ENCODE results near the gene PRPSAP1.
"Not testable (repeated sequence)": the region's sequence is repeated elsewhere in the genome, so short reads cannot be mapped to it uniquely, and the experiment has no call there.

PRPSAP1 gene

DNA sequence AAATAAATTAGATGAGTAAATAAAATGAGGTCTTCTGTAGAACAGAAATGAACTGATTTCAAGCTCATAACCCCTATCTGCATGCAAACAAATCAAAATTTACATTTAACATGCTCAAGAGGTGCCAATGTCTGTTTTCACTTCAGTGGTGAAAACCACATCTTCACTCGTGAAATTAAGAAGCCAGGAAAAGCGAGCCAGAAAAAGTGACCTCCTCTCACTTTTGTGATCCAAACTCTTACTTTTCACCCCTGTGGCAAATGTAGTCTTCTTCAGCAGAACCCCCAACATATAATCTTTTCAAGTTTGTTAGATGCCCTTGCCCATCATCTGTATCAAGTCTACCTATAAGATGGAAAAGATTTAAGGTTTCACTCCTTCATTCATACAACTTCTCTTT is 36.2 kb downstream of the PRPSAP1 start:
- DNase-seq = no peak

DNA sequence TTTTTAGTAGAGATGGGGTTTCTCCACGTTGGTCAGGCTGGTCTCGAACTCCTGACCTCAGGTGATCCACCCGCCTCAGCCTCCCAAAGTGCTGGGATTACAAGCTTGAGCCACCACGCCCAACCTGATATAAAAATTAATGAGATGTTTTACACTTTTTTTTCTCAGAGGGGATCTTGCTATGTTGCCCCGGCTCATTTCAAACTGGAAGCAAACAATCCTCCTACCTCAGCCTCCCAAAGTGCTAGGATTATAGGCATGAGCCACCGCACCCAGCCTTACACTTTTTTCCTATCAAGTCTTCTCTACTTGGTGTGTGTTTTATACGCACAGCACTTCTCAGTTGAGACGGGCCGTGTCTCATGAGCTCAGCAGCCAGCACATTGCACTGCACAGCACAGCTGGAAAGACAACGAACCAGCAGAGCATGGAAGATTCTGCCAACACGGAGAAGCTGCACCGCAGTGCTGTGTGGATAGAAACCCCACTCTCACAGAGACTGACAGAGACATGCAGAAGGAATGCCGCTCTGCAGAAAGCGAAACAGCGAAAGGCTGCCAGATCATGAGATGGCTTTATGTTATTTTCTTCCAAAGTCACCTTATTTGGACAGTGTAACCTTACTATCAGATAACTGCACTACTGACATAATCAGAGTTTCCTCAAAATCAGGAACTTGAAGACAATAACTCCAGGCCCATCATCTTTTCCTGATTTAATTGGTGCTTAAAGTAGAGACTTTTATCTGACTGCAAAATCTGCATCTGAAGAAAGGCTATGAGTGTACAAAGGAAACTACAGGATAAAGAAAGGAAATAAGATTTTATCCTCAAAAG is 39.1 kb downstream of the PRPSAP1 start:
- no peak for DNase-seq

DNA sequence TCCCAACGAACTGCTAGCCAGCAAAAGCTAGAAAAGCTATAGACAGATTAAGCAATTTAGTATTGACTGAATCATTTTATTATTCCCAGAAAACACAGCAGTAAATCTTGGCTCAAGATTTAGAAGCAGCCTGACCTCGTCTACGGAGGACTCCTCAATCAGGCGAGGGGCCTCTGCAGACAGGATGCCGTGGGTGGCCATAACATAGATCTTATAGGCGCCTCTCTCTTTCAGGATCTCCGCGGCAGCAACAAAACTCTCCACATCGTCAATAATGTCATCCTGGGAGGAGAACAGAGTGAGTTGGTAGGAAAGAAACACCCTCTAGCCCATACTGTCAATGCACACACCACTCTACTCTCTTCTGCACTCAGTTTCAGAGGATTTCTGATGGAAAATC is 41.0 kb downstream of the PRPSAP1 start:
- DNase-seq = no peak

DNA sequence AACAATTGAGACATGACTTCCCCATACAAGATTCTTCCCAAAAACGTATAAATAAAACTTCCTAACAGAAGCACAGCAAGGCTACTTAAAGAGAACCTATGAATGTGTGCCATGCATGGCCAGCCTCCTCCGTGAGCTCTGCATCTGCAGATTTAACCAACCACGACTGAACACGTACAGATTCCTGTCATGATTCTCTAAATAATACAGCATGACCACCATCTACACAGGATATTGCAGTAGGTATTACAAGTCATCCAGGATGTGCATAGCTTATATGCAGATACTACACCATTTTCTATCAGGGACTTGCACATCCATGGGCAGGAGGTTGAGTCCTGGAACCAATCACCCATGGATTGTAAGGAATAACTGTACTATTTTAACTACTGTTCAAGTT is 44.3 kb downstream of the PRPSAP1 start:
- DNase-seq = no peak

DNA sequence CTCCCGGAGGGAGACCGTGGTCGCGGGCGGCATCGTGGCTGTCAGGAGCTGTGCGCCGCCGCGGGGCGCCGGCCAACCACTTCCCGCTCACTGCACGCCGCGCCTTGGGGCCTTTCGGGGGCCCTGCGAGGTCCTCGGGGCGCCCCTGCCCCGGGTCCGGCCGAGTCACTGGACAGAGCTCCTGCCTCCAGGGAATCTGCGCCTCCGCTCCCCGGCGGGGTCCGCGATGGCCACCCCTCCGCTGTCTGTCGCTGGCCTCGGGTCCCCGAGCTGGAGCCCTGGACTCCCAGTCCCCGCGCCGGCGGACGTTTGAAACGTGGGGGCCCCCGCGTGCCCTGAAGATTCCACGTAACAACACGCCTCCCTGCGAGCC is 45.8 kb downstream of the PRPSAP1 start, which contains the start of gene QRICH2:
Gene QRICH2, minus strand, starts transcription at position 311 of the 373 bp plus-strand sequence. Its CDS starts 278 bp downstream, at position 33.
- DNase-seq = no peak

DNA sequence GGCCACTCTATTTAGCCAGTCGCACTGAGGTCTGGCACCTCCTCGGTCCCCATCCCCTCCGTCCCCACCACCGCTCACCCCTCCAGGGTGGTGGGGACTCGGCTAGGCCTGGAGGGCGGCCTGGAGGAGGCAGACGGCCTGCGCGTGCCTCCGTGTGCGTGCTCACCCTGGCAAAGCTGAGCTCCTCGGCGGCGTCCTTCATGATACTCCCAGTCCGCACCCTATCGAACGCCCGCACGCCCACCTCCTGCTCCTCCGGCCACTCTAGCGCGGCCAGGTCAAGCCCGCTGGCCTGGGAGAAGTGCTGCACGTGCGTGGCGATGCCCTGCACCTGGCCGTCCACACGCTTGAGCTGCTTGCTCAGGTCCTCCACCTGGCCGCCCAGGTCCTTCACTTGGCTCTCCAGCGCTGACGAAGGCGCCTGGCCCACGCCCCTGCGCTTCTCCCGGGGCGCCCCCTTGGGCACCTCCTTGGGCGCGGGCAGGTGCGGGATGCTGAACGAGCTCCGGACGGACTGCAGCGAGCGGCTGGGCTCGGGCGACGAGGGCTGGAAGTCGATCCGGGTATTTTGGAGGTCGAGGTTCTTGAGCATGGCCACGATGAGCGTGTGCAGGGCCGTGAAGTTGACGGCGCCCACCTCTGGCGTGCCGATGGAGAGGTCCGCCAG is 46.3 kb downstream of the PRPSAP1 start:
- DNase-seq = no peak

DNA sequence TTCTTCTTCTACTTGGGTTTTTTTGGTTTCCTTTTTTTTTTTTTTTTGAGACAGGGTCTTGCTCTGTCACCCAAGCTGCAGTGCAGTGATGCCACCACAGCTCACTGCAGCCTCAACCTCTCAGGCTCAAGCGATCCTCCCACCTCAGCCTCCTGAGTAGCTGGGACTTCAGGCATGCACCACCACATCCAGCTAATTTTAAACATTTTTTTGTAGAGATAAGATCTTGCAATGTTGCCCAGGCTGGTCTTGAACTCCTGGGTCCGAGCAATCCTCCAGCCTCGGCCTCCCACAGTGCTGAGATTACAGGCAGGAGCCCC is 48.6 kb downstream of the PRPSAP1 start:
- not testable (repeated sequence) for DNase-seq

DNA sequence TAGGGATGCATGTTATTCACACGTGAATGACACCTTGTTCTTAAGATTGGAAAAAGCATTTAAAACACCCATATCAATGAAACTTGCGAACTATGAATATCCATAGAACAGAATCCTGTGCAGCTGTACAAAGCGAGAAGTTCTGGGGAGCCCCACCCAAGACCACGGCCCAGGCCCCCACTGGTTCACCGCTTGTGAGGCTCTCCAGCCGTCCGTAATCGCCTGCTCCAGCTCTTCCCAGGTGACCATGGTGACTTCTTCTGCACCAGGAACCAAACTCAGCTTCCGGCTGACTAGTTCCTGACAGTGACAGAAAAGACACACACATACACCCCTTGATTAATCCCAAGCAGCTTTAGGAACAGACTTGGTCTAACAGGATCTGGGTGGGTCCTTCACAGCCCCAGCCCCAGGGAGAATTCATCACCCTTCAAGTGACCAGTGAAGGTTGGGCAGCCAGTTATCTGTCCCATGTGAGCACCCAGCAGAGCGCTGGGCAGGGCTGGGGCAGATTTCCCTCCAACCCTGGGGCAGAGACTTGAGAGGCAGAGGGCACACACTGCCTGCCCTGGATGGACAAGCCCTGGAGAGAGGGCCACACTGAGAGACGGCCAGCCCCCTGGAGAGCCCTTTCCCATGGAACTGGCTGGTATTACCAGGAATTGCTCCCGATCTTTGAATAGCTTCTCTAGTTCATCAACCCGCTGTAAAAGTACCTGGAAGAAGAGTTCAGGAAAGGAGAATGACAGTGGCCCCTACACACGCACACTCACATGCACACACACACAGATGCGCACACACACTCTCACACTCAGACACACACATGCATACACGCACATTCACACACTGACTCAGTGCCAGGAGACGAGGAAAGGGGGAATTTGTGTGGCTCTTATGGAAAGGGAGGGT is 49.2 kb downstream of the PRPSAP1 start:
- DNase-seq = no peak

DNA sequence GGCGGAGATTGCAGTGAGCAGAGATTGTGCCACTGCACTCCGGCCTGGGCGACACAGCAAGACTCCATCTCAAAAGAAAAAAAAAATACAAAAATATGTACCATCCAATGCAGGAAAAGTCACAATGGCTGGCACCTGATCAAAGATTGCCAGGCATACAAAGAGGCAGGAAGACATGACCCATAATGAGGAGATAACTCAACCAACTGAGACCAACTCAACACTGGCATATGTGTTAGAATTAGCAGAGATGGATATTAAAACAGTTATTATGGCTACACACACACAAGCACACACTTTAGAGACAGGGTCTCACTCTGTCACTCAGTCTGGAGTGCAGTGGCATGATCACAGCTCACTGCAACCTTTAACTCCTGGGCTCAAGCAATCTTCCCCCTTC is 56.3 kb downstream of the PRPSAP1 start:
- no peak for DNase-seq

DNA sequence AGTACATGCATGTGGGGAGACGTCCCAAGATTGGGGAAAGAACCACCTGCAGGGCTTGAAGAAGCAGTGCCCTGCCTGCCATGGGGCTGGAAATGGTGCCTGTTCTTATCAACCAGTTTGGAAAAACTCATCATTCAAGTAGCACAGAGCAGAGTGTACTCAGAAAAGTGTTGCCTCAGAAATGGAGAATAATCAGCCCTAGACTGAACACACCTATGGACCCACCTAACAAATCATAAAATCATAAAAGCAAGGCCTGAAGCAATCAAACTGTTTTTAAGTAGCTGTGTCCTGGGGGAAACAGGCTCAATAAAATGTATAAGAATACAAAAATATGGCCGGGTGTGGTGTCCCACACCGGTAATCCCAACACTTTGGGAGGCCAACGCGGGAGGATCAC is 56.8 kb downstream of the PRPSAP1 start:
- DNase-seq = no peak

DNA sequence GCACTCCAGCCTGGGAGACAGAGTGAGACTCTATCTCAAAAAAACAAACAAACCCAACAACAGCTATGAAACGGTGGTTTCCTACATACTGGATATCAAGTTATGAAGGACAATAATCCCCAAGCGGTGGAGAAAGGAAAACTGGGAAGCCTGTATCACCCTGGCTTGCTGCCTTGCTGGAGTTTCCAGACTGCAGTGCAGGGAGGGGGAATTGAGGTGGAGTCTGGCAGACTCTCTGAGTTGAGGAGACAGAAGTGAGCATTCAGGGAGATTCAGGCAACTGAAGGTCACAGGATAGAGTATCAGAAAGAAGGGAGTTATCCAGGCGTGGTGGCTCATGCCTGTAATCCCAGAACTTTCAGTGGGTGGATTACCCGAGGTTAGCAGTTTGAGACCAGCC is 57.5 kb downstream of the PRPSAP1 start:
- DNase-seq = no peak

DNA sequence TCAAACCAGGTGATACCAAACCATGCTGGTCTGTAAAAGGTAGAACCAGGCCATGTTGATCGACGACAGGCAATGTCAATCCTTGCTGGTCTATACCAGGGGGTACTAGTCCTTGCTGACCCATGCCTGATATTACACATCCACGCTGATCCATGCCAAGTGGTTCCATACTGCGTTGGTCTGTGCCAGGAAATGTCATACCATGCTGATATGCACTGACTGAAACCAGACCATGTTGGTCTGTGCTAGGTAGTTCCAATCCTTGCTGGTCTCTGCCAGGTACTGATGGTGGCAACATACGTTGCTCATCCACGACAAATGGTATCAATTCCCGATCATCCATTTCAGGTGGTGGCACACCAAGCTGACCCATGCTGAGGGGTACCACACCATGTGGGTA is 60.6 kb downstream of the PRPSAP1 start:
- DNase-seq = no peak

DNA sequence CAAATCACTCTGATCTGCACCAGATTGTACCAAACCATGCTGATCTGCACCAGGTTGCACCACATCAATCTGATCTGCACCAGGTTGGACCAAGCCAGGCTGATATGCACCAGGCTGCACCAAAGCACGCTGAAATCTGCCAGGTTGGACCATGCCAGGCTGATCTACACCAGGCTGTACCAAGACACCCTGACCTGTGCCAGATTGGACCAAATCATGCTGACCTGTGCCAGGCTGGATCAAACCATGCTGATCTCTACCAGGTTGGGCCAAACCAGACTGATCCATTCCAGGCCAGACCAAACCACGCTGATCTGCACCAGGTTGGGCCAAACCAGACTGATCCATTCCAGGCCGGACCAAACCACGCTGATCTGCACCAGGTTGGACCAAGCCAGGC is 61.1 kb downstream of the PRPSAP1 start:
- DNase-seq = no peak

DNA sequence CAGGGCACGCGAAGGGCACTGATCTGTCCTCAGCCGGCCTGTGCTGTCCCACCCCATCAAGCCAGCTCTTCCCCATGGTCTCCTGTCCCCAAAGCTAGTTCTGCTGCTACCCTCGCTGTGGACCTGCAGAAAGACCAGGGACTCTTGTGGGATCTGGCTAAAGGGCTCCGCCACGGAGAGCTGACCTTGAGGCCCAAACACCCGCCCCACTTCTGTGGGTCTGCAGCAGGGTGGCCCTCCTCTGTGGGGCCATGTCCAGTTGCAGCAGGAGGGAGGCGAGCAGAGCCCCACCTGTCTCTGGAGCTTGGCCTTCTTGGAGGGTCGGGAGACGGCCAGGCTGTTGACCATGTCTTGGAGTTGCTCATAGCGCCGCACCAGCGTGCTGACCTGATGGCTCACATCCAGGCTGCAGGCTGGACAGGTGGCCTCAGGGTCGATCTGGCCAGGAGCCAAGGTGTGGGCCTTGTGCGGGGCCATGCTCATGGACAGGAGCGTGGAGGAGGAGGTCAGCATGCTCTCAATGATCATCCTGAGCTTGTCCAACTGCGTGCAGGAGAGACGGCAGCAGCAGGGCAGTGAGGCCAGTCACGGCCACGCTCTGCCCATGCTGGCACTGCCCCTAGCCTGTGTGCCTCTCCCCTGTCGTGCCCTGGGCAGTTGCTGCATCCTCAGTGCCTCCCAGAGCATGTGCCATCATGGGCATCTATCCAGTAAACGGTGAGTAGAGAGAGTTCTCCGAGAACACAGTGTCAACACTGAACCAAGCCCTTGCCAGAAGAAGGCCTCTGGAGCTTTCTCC is 71.9 kb downstream of the PRPSAP1 start:
- no peak for DNase-seq

DNA sequence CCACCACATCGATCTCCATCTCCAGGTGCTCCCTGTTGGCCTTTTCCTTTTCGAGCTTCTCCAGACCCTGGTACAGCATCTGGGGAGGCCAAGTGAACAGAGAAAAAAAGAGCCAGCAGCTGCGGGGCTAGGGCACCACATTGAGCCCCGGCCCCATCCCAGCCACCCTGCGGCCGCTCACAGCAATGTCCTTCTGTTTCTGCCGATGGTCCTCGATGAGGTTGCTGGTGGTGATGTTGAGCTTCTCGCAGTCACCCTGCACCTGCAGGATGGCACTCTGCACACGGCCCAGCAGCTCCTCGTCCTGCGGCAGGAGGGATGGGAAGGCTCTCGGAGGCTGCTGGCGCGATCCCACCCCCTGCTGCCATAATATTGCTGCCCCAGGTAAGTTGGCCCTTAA is 73.1 kb downstream of the PRPSAP1 start:
- DNase-seq = no peak

DNA sequence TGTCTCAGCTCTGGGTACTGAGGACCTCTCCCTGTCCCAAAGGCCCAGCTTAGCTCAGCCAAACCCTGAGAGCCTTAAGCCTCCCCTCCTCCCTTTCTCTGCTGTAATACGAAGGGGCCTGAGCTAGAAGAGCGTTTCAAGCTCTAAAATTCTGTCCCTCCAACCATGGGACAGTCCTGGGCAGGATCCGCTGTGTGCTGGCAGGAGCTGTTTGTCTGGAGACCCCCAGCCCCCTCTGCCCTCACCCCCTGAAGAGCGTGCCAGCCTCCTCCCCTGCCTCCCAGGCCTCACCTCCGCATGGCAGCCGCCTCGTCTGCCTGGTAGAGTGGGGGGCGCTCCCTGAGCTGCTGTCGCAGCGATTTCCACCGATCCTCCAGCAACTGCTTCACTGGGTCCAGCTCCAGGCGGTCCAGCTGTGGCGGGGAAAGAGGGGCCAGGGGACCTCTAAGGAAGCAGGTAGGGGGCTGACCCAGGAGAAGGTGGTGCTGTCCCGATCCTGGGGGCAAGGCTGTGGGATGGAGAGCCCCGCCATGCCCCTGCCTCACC is 73.9 kb downstream of the PRPSAP1 start:
- DNase-seq = no peak

DNA sequence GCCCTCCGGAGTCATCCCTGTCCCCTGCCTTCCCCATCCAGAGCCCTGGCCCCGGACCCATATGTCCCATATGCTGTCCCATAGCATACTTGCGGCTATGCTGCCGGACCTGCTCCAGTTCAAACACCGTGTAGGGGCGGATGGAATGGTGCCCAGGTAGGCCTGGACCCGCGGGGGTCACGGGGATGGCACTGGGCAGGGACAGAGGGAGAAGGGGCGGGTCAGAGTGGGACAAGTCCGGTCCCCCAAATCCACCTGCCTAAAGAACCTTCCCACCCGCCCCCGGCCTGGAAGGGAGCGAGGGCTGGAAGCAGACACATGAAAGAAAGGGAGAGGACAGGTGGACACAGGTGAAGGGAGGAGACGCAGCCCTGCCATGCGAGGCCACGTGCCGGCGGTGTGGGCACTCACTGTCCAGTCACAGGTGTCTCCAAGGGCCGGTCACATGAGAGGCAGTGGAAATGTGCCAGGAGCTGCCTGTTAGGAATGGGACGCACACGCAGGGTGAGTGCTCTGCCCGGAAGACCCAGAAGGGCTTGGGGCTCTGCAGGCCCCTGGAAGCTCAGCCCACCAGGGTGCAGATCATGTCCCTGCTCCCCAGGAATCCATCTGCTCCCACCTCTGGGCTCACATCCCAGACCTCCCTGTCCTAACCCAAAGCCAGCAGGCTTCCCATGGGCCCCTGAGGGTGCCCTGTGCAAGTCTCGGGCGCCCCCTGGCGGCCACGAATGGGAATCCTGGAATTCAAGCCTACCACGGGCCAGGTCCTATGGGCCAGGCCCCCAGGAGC is 74.6 kb downstream of the PRPSAP1 start:
- peak; percentile 22 to 59 for DNase-seq

DNA sequence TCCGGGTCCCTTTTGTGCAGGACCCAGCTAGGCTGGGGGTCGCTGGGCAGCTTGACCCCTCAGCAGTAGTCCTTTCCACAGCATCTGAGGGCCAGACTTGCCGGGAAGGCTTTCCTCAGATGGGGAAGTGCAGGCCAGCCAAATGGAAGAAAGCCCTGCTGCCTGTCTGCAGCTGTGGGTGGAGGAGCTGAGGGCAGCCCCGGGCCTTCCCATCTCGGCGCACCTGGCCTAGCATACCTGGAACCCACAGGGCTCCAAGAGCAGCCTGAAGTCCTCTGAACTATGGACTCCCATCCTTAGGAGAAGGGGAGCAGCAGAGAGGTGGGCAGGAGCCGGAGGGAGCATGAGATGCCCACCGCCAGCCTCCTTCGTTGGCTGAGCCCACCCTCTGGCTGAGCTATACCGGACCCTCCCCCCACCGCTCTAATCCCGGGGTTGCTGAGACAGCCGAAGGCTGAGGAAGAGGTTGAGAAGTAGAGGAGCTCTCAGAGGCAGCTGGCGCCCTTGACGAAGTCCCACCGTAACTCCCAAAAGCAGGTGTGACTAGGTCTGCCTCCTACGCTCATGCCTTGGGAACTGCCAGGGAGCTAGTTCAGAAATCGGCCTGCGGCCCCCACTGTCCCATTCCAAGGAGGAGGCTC is 75.3 kb downstream of the PRPSAP1 start:
- no peak for DNase-seq

DNA sequence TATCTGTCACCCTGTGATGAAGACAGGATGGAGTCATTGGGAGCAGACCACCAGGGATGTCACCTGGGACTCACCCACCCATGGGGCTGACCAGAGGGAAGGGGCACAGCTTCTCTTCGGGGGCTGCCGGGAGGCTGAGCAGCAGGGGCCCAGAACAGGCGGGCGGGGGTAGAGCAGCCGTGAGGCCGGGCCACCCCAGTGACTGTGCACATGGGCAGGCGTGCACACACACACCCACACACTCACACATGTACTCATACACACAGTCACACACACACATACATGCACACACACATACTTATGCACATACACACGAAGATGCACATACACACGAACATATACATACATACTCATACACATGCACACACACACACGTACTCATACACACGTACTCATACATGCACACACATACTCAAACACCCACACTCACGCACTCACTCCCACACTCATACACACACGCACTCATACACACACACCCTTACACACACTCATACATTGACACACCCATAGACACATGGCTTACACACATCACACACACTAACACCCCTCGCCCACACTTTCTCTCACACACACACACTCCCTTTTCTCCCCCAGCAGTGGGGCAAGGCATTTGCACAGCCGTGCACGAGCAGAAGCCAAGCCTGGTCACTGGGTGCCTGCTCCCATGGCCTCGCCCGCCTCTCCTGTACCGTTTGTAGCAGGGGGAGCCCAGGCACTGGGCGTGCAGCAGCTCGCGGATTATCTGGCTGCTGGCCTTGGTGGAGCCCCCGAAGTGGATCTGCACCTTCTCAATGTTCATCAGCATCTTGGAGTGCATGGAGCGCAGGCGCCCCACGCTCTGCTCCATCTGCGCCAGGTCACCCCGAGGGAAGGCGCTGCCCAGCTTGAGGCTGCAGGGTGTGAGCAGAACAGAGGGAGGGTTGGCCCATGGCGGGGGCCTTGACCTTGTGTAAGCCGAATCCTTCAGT is 76.1 kb downstream of the PRPSAP1 start:
- no peak for DNase-seq

Measured in NCI-H187 (cell line).